HG02571 (cell line): ENCODE measurements around the gene MYO9B.

ENCODE experiments used
- ATAC-seq: cut with Tn5 transposase; IDR thresholded peaks from one replicate; pipeline ENCODE4 v1.9.1; 2021; ENCODE audit warnings: mild to moderate bottlenecking, moderate library complexity; ENCODE audit not compliant: unreplicated experiment

The MYO9B gene

DNA sequence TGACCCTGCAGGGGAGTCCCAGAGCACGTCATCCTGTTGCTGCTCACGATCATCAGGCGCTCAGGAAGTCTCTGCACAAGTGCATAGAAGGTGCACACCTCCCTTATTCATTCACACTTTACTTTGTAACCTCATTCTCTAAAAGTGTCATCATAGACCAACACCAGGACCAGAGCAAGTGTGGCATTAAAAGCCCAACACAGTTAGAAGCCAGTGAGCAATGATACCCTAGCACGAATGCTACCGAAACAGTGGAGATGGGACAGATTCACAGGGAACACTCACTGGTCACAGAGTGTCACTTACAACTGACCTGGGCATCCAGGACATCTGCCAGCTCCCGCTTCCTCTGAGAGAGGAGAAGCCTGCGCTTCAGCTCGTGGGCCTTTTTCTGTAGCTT is 17.3 kb upstream of the MYO9B start:
- ATAC-seq = no peak

DNA sequence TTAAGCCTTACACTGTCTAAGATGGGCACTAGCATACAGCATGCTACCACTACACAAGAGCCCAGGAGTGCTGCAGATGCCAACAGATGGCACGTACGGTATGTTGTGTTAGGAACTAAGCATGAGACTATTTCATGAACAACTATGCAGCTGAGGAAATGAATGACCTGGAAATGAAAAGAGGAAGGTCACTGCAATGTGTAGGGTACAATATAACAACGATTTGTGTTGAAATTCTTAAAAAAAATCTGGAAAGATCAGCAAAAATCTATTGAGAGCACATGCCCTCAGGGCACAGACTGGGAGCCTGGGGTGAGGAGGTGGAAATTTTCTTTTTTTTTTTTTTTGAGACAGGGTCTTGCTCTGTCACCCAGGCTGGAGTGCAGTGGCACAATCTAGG is 14.8 kb upstream of the MYO9B start:
- no peak for ATAC-seq

DNA sequence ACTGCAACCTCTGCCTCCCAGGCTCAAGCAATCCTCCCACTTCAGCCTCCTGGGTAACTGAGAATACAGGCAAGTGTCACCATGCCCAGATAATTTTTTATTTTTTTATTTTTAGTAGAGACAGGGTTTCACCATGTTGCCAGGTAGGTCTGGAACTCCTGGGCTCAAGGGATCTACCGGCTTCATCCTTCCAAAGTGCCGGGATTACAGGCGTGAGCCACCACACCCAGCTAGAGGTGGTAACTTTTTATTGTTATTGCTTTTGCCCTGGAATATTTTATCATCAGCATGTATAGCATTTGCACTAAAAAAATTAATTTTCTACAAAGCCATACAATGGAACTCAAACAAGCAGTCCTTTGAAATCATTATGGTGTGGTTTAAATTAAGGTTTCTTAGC is 14.4 kb upstream of the MYO9B start:
- no peak for ATAC-seq

DNA sequence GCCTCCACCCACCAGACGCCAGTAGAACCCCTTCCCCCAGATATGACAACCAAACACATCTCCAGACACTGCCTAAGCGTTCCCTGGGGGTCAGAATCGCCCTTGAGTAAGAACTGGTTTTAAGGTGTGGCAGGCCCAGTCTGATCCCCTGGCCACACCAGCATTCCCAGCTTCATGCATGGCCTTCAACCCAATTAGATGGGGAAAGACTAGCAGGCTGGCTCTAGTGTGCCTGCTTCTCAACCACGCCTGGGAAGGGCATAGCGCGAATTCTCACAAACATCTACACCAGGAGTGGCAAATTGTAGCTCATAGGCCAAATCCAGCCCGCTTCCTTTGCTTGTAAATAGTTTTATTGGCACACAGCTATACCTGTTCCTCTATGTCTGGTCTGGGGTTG is 13.9 kb upstream of the MYO9B start:
- ATAC-seq = no peak

DNA sequence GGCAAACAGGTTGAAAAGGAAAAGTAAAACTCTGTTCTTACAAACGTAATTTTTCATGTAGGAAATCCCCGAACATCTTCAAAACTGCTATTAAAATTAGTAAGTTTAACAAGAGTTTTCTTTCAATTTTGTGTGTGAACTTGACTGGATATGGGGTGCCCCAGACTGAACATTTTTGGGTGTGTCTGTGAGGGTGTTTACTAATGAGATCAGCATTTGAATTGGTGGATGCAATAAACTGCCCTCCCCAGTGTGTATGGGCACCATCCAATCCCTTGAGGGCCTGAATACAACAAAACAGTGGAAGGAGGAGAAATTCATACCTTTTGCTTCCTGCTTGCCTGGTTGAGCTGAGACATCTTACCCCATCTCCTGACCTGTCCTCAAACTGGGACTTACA is 12.1 kb upstream of the MYO9B start:
- ATAC-seq = no peak

DNA sequence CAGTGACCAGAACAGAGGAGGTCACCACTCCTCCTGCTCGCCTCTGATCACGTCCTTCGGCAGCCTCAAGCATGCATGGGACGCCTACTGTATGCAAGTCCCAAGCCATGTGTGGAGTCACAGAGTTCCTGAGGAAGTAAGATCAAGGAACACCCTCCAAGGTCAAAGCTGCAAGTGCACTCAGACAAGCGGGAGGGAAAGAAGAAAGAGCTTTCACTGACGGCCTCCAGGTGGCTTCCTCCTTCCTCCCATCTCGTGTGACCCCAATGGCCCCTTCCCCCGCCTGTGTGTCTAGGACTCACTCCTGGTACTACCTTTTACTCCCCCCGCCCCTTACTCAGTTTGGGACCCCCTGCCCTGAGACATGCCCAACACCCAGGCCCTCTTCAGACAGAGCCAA is 6.4 kb upstream of the MYO9B start:
- no peak for ATAC-seq

DNA sequence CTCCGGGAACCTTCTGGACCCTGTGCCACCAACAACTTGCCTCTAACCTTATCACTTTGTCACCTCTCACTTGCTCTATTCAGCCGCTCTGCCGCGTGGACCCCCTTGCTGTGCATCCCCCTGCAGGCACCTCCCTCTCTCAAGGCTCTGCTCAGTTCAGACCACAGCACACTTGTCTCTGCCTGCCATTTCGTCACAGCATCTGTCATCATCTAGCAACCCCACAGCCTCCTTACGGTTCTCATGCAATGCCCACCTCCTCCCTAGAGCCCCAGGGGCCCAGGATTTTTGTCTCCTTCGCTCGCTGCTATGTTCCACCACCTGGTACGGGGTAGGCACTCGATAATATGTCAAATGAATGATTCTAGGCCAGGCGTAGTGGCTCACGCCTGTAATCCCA is 5.2 kb upstream of the MYO9B start:
- no peak for ATAC-seq

DNA sequence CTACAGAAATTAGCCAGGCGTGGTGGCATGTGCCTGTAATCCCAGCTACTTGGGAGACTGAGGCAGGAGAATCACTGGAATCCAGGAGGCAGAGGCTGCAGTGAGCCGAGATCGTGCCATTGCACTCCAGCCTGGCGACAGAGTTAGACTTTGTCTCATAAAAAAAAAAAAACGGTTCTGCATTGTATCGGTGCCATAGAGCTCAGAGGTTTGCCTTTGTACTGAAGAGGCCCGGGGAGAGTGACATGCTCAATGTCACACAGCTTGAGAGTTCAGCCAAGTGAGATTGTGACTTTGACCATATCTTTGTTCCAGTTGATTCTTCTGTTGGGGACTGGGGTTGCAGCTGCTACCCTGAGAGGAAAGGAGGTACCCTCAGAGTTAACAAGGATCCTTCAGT is 4.7 kb upstream of the MYO9B start:
- no peak for ATAC-seq

DNA sequence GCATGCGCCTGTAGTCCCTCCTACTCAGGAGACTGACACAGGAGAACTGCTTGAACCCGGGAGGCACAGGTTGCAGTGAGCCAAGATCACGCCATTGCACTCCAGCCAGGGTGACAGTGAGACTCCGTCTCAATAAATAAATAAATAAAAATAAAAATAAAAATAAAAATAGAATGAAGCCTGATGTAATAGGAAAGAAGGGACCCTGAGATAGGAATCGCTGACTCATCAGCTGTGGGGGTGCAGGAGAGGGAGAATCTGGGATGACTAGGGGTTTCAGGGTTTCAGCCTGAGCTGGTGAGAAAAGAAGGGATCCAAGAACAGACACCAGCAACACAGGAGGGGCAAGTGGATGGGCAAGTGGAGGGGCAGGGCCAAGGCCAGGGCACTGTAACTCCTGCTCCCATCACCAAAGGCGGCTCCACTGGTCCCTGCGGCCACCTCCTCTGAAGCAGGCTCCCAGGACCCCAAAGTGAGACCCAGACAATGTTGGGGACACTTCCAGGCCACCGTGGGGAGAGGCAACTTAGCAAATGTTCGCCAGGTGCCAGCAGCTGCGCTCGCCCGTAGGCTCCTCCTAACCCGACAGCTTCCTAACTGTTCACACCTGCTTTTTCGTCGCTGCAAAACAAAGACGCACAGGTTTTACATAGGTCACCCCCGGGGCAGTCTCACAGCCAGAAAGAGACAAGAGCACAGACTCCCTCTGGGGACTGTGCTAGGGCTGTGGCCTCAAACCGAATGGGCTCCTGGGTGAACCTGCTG is 1.5 kb upstream of the MYO9B start:
- ATAC-seq = no peak

DNA sequence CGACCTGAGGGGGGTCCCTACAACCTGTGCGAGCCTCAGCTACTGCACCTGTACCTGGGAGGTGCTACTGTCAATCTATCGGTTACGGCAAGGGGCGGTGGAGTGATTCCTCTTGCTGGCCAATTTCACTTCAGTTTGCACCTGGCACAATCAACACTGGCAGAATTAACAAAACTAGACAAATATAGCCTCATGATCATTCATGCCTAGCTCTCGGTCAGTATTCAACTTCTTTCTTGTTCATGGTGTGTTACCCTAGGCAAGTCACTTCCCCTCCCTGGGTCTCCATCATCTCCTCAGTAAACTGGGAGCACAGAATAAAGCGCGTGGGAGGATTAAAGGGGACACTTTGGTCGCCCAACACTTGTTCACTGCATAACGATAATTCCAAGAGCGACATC is 943 bp upstream of the MYO9B start:
- no peak for ATAC-seq

DNA sequence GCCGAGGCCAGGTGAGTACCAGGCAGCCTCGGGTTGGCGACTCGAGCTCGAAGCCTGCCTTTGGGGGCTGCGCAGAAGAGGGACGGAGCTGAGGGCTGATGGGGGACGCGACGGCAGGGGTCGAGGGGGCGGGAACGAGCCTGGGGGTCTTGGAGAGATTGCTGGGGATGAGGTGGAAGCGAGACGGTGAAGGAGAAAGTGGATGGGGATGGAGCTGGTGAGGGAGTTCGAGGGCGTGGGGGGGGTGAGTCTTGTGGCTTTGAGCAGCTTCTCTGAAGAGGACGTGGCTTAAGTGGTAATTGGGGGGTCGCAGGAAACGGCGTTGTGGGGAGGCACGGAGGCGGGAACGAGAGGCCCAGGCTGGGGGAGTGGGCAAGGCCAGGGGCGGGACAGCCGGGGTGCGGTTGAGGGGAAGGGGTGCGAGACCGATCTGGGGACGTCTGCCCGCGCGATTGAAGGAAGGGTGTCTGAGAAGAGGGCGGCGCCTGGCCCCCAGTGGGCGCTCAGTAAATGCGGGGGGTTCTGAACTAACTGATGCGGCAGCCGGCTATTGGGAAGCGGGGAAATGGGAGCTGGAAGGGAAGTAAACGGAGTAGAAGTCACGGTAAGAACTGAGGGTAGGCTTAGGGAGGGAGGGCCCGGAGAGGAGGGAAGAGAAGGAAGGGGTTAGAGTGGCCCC is 426 bp downstream of the MYO9B start:
- ATAC-seq = no peak

DNA sequence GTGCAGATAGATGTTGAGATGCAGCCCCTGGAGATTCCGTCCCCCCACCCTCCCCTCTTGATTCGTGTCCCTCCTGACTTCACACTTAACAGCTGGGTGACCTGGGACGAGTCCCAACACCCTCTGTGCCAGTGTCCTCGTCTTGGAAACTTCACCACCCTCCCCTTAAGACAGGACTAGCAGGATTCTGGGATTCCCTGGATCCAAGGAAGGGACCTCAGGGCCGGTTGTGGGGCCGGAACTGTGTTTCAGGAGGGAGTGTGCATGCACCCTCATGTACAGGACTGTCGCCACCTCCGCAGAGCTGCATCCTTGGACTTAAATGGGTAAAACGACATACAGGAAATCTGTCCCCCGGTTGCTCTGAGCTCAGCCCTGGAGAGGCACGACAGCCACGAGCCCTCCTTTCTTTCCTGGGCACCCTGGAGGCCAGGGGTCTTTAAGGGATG is 990 bp downstream of the MYO9B start:
- no peak for ATAC-seq

DNA sequence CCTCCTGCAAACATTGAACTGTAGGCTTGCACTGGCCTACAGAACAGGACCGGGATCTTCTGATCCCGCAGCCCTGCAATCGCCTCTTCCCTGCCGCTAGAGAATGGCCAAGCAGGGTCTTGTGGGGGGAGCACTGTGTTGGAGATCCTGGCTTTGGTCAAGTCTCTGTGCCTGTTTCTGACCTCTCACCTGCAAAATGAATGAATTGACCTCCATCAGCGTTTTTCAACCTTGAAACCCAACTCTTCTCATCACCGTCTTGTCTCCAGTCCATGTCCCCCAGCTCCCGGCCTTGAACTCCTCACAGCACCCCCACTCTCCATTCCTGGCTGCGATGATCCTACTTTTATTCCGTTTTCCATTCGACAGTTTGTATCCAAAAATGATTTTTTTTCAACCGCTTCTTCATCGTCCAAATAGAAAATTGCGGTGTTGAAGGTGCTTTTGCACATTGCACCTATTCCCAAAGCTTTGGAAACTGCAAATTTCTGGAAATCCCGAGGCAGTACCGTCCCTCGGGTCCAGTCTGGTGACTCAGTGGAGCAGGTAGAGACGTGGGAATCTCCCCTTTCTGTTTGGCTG is 2.0 kb downstream of the MYO9B start:
- ATAC-seq = no peak

DNA sequence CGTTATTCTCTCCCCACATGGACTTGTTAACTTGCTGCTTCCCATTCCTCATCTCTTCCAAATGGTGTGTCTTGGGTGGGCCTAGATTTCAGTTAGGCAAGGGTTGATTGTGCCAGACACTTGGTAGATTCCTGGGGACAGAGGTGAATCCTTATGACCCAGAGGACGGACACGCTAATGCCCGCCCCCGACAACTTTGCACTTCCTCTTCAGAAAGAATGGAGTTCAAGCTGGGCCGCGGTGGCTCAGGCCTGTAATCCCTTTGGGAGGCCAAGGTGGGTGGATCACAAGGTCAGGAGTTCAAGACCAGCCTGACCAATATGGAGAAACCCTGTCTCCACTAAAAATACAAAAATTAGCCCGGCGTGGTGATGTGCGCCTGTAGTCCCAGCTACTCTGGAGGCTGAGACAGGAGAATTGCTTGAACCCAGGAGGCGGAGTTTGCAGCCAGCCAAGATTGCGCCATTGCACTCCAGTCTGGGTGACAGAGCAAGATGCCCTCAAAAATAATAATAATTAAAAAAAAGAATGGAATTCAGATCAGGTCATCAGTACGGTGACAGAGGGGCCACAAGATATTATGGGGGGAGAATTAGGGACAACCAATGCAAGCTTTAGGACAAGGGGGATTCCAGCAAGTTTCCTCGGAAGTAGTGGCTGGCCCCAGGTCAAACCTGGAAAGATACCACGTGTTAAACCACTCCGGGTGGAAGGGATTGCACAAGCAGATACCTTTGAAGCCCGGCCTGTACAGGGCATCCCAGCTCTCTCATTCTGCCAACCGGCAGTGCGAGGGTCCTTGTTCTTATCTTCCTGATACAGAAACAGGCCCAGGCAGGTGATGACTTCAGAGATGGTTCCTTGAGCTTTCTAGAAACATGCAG is 2.7 kb downstream of the MYO9B start:
- ATAC-seq = no peak

DNA sequence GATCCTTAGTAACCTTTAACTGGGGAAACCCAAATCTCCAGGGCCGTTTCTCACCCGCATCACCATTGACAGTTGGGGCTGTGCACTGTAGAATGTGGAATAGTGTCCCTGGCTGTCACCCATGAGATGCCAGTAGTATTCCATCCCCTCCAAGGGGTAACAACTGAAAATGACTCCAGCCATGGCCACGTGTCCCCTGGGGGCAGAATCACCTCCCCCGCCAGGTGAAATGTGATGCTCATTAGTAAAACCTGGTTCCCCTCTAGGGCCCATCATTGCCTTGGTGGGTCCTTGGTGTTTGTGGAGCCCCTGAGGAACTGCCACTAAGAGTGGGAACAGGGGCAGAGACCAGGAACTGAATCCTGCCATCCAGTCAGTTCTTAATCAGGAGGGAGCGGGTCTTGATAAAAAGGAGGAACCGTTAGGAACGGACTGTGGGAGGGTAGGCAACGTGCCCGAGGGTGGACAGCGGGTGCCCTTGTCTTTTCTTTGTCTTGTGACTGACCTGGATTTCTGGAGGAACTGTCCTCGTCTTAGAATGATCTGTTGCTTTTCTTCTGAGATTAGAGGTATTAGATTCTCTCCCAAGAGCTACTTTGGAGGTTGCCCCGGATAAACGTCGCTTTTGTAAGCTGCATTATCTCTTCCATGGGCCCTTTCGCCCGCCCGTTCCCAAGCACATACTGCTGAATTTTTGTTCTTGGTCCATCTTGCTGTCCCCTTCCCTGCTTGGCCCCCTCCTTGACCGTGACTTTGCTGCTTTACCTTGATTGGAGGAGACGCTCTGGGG is 3.5 kb downstream of the MYO9B start:
- no peak for ATAC-seq

DNA sequence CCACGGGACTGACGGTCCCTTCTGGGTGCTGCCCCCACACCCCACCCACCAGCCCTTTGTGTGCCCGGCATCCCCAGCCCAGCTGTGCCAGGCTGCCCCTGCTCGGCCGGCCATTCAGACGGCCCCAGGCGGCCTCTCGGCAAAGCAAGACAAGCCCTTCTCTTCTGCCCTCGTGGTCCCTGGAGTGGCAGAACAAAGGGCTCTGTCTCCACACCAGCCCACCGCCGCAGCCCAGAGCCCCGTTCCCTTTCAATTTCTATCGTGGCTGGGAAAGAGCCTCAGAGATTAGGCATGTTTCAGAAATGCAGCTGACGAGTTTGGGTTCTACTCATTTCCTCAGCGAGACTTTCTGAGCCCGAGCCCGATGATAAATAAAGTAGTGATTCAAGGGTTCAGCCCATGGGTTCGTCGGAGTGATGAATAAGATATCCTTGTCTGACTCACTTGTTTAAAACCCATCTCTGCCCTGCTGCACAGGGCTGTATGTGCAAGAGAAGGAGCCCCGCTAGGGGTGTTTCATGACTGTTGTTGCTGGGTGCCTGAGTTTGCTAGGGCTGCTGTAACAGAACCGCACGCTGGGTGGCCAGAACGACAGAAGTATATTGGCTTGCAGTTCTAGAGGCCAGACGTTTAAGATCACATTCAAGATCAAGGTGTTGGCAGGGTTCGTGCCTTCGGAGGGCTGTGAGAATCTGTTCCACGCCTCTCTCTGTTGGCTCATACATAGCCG is 4.3 kb downstream of the MYO9B start:
- peak; percentile 32 for ATAC-seq

DNA sequence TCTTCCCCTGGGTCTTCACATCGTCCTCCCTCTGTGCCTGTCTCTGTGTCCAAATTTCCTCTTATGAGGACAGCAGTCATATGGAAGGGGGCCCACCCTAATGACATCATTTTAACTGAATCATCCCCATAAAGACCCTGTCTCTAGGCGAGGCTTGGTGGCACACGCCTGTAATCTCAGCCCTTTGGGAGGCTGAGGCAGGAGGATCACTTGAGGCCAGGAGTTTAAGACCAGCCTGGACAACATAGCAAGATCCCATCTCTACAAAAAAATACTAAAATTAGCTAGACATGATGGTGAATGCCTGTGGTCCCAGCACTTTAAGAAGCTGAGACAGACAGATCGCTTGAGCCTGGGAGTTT is 4.8 kb downstream of the MYO9B start:
- ATAC-seq = no peak

DNA sequence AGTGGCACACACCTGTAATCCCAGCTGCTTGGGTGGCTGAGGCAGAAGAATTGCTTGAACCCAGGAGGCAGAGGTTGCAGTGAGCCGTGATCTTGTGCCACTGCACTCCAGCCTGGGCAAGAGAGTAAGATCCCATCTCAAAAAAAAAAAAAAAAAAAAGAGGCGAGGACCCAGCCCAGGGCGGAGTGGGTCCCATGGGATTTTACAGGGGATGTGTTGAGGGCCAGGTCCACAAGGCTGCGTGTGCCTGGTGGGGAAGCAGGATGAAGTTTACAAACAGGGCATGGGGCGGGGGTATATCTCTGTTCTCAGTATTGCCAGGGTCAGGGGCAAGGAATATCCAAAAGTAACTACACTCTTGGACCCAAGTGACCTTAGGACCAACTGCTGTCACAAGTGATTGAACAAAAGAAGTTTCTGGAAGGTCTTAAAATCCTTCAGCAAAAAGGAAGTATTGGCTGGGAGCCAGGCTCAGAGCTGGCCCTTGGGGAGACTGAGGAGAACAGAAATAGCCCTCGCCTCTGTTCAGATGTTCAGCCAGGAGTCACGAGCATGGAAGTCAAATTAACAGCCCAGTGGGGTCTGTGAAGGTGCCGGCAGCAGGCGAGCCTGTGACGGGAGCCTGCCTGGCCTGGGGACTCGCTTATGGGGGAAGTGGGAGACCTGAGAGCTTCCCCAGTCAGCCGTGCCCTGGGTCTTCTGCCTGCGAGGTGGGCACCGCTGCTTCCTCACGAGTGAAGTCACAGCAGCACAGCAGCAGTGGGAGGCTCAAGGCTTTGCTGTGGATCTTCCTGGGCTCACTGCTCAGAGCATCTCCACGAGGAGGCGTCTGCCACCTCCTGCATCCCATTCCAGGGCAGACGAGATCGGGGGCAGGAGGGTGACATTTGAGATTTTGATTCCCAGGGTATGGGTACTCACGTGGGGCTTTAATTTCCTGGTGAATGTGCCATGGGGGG is 6.4 kb downstream of the MYO9B start:
- ATAC-seq = no peak

DNA sequence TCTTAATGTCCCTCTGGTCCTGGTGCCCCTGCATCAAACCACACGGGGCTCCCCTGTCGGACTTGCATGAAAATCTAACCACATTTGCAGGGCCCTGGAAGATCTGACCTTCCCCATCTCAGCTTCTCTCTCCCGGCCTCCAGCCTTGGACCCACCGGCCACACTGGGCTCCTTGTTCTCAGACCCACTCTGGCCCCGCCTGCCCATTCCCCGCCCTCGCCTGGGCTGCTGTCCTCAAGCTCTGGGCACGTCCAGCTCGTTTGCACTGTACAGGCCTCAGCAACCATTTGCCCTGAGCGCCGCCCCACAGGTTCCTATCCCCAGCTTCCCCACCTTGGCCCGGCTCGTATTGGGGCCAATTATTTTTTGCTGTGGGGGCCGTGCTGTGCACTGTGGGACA is 10.5 kb downstream of the MYO9B start:
- no peak for ATAC-seq
